Measurements from ENCODE around the gene ANKRD29.

ANKRD29 gene, protein sequence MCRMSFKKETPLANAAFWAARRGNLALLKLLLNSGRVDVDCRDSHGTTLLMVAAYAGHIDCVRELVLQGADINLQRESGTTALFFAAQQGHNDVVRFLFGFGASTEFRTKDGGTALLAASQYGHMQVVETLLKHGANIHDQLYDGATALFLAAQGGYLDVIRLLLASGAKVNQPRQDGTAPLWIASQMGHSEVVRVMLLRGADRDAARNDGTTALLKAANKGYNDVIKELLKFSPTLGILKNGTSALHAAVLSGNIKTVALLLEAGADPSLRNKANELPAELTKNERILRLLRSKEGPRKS

DNA sequence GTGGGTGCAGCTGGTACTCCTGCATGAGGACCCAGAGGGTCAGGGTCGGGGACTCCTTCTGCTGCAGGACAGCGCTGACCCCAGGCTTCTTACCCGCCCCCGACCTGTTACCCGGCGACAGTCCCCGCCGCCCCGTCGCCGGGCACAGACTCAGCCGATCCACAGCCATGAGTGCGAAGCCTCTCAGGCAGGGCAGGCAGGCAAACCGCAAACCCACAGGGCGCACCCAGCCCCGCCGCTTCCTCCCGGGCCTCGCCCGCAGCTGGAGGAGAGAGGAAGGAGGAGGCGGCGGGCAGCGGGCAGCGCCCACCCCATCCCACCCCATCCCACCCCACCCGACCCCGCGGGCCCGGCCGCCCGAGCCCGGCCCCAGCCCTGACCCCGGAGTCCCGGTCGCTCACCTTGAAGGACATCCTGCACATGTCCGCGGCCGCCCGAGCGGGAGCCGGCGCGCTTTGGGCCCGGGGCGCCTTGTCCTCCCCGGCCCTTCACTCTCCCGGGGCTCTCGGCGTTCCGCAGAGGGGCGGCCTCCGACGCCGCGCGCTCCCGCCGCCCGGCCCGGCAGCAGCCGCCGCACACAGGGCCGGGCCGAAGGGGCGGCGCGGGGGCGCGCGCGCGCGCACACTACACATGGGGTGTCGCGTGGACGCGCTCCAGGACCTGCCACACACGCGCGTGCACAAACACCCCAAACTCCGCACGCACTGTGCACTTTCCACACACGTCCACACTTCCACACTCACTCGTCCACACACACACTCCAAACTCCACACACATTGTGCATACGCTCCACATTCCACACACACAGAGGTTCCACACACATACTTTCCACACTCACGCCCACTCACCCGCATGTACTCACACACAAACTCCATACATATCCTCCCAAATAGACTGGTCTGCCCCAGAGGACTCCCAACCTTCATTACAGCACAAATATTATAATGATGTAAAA lies at the start of gene ANKRD29:
TSS of gene ANKRD29 (minus strand) at position 603 of the 955 bp plus-strand sequence. CDS start at position 422, 181 bp downstream.
- peak; percentile 52 for DNase-seq
- ATAC-seq = peak; percentile 77

DNA sequence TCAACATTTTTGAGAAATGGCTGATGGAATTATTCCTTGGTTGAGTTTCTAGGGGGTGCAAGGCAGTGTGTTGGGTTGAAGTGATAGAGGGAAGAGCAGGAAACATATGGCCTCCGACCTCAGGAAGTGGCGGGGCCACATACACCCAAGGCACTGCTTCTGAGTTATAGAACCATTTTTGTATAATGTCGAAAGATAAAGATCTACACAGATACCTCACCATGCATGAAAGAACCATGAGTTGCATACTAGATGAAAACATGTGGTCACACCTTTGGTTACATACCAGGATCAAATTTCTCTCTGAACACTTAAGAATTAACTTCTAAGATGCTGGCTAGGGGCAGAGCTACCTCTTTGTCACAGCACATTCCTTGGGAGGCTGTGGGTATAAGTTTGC lies 49.7 kb upstream of the ANKRD29 start:
- DNase-seq (no peak), ATAC-seq (peak; percentile 43)

DNA sequence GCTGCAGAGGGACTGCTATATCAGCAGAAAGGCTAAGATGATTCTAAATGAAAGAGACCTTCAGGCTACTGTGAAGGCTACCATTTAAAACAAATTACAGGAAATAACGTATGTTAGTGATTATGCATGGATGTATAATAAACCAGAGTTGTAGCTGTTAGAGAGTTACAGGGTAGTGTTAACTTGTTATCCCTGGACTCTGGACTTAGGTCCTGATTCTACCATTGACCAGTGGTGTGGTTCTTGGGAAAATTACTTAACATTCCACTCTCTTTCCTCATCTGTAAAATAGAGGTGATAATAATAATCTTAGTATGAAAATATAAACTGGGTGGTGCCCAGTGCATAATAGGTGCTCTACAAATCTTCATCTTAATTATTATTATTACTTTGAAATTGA lies 48.7 kb upstream of the ANKRD29 start:
- DNase-seq = no peak

DNA sequence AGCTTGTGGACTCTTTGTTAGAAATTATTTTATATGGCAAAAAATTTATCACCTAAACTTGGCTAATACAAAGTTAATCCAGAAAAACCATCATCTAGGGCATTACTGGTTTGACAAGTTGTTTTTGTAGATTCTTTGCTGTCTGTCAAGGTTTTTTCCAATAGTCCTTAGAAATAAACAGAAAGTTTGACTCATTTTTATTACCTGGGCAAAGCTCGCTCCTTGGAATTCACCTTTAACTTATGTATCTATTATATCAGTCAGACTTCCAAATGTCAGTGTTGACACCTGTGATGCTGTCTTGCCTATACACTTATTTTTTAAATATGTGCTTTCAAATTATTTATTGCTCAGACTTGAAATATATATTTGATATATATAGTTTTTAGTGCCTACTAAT lies 48.2 kb upstream of the ANKRD29 start:
- DNase-seq = no peak
- ATAC-seq = no peak

More for the DNA sequence above, 48.7 kb upstream of the ANKRD29 start:
- ATAC-seq = no peak

DNA sequence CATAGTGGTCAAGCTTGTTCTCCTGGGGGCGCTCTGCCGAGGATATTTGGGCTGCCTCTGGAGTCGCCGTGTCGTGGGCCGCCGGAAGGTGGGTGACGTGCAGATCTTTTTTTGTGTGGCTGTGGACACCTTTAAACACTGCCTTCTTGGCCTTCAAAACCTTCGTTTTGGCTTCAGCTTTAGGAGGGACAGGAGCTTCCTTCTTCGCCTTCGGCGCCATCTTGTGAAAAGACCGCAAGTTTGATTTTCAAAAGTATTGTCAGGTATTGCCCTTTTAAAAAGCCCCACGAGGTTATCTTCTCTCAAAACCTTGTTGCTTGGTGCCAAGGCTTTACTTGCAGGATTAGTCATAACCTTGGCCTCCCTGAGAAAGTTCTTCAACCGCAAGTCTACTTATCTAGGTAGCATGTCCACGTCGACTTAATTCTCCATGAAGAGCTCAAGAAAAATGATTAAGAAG lies 47.4 kb upstream of the ANKRD29 start:
- ATAC-seq (no peak), DNase-seq (no peak)

DNA sequence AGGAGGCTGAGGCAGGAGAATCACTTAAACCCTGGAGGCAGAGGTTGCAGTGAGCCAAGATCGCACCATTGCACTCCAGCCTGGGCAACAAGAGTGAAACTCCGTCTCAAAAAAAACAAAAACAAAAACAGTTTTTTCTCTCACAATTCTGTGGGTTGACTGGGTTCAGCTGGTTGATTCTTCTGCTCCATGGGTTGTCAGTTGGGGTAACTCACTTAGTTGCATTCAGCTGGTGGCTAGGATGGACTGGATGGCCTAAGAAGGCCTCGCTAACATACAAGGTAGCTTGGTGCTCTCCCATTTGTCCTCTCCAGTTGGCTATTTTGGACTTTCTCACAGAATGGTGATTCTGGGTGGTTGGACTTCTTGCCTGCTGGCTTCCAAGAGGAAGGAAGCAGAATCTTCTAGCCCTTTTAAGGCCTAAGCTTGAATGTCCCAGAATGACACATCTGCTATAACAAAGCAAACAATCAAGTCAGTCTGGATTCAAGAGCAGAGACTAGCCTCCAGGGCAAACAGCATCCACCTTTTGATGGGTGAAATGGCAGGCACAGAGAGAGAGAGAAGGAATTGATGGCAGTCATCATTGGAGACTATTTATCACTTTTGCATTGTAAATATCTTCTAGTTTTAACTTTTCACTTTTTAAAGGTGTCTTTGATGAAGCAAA lies 44.4 kb upstream of the ANKRD29 start:
- ATAC-seq (no peak), DNase-seq (no peak)

DNA sequence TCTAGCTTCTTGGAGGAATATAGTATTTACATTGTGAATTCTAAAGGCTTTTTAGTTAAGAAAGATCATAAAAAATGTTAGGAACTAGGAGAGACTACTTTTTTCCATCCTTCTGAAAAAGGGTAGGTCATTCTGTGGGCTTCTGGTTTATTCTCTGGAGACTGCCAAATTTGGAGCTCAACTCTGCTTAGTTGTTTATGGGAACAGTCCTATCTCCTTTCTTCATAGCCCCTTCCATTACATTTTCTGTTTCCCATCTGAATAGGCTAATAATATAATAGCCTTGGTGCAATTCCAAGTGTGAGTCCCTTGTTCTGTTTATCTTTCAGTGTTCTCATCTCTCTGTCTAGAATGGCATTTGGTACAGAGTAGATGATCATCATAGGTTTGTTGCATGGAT lies 42.1 kb upstream of the ANKRD29 start:
- ATAC-seq = no peak

DNA sequence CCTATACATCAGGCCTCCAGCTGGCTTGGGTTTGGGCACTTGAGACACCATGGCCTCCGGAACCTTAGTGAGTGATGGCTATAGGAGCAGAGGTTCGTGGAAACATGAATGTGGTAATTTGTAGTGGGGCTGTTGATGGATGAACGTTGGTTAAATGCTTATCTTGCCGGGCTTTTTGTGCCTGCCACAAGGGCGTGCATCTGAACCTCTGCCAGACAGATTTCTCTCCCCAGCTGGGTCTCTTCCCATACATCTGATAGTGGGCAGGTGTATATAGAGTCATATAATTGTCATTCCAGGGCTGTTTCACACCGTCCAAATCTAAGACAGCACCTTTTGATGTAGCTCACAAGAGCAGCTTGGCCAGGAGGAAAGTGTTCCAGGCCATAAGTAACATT lies 41.3 kb upstream of the ANKRD29 start:
- DNase-seq = no peak
- ATAC-seq = no peak

More for the DNA sequence above, 42.1 kb upstream of the ANKRD29 start:
- no peak for DNase-seq

DNA sequence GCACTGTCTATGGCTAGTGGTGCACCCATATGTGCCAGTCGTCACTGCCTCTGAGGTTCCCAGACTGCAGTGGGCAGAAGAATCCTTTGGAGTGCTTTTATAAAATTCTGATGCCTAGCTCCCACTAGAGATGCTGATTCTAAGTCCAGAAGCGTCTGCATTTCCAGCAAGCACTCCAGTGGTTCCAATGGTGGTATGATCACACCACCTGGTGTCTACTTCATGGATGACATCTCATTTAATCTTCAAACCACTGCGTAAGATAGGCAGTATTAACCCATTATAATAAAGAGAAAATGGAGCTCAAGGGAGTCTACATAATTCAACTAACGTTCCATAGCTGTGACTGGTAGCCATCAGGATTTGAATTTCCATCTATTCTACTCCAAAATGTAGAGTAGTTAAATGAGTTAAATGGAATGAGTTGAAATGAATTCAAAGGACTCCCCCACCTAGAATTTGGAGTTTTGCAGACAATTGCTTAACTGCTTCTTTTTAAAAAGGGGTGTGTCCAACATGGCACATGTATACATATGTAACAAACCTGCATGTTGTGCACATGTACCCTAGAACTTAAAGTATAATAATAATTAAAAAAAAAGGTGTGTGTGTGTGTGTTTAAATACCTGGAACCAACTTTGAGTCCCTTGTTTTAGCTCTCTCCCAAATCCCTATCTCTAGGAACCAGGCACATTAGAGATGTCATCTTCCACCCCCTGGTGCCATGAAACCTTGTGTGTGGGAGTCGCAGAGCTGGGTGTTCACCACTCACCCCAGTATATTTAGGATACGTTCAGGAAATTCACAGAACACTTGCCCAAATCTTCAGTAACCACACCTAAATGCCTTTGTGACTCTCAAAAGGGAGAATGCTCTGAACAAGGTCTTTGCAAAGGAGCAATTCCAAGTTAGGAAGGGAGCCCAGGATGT lies 40.6 kb upstream of the ANKRD29 start:
- no peak for DNase-seq
- peak; percentile 36 for ATAC-seq

DNA sequence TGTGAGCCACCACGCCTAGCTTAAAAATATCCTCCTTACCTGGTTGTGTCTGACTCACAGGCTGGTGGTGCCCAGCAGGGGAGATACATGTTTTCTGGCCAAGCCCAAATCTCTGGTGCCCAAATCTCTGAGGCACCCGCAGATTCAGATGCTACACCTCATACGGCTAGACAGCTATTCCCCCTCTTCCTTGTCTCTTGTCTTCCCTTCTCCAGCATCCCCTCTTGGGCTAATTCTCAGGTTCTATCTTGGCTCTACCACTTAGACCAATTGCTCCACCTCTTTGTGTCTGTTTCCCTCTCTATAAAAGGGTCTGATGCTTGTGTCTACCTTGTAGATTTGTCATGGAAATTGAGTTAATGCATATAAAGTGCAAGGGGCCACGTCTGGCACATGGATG lies 39.9 kb upstream of the ANKRD29 start:
- DNase-seq (no peak), ATAC-seq (no peak)

DNA sequence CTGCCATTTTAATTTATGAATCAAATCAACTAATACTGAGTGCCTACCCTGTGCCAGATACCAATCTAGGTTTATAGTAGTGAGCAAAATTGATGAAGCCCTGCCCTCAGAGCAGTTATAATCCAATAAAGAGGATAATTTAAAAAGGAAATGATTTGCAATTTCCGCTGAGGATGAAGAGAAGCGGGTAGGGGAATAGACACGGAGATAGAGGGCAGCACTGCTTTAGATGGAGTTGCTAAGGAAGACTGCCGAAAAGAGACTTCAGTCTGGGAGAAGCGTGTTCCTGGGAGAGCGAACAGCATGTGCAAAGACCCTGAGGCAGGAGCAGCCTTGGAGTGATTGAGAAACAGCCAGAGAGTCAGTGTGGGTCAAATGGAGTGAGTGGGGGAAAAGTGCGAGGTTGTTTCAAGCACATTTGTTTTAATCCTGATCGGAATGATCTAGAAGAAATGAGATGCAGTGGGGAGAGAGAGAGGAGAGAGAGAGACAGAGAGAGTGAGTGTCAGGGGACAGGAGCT lies 38.9 kb upstream of the ANKRD29 start:
- ATAC-seq = no peak
- DNase-seq = no peak

DNA sequence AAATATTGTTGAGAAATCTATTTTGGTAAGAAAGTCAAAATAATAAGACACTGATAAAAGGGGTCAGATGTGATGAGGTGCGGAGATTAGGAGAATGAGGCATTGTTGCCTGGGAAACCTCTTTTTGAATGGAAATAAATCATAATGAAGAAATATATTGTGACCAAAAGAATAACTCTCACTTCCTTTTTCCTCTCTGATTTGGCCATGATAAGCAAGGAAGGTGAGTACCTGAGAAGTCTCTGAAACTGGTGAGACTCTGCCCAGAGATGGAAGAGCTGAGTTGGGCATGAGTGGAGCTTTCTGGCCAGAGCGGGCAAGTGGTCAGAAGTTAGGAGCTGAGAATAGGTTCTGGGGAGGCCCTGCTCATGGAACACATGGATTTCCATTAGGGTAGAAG lies 38.3 kb upstream of the ANKRD29 start:
- no peak for DNase-seq
- no peak for ATAC-seq

DNA sequence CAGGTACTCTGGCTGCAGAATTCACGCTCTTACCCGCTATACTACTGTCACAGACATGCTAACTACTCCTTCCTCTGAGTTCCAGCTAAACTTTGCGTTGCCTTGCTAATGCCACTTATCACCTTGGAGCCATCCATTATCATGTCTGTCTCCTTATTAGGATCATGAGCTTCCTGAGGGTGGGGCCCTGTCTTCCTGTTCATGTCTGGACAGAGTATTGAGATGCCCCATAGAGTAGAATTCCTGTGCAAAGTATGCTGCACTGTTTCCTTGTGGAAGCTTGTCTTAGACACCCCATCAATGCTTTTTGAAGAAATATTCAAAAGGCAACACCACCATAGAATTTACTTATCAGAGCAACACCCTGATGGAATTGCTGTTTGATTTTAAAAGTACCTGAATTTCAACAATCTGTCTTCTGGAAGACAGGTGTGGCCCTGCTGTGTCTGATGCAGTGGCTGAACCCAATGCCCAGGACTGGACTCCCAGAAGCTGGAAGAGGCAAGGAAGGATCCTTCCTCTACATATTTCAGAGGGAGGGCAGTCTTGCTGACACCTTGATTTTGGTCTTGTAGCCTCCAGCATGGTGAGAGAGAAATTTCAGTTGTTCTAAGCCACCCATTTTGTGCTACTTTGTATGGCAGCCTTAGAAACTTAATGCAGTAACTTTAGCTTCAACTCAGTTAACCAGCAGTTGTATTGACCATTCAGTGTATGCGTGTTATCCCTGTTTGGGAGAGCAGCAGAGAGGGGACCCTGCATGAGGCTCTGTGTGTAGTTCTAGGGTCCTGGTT lies 32.1 kb upstream of the ANKRD29 start:
- DNase-seq = no peak
- ATAC-seq = no peak

DNA sequence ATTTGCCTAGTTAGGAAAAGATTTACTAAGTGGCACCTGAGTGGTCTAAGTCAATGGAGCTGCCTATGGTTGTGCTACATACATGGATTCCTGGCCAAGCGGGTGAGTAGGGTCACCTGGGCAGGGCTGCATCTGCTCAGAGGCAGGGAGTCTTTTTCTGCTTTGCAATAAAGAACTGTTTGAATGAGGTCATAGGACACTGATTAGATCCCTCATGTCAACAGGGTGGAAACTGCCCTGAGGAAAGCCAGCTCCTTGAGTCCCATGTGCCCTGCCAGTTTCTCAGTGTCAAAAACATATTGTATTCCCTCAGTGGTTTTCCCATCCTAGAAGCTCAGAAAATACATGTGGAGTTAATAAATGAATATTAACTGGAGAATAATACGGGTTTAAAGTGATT lies 31.1 kb upstream of the ANKRD29 start:
- DNase-seq (no peak), ATAC-seq (no peak)

DNA sequence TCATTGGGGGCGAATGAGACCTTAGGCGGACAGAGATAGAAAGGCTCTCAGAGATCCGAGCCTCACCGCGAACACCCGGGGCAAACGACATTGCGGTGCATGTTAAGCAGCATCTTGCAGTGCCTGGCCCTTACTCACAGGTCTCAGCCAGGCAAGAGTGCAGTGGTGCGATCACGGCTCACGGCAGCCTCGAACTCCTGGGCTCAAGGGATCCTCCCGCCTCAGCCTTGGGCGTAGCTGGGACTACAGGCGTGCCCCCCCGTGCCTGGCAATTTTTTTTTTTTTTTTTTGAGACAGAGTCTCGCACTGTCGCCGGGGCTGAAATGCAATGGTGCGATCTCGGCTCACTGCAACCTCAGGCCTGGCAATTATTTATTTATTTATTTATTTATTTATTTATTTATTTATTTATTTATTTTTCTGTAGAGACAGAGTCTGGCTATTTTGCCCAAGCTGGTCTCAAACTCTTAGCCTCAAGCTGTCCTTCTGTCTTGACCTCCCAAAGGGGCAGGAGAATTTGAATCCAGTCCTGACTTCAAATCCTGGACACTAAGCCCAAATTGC lies 27.9 kb upstream of the ANKRD29 start:
- ATAC-seq (no peak), DNase-seq (no peak)

DNA sequence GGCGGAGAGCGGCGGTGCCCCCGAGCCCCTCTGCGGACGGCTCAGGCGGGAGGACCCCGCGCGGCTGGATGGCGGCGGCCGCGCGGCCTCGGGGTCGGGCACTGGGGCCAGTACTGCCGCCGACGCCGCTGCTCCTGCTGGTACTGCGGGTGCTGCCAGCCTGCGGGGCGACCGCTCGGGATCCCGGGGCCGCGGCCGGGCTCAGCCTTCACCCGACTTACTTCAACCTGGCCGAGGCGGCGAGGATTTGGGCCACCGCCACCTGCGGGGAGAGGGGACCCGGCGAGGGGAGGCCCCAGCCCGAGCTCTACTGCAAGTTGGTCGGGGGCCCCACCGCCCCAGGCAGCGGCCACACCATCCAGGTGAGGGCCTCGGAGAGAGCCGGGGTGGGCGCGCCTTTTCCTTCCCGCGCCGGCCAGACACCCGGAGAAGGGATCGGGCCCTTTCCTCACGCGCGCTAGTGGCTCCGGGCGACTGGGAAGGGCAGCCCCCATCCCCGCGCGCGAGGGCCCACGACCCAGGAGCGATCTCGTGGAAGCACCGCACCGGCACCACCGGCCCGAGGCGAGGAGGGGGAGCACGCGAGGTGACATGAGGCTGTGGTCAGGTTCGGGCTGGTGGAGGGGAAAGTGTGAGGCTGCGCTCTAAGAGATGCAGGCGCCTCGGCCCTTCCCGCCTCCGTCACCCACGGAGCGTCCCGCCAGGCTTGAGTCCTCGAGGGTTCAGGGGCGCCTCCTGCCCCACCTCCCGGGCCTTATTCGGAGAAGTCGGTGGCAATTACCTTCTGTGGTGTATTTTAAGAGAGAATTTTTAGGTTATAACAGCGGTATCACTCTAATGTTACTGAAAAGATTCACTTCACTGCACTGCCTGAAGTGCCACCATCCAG lies 27.1 kb upstream of the ANKRD29 start:
- peak; percentile 49 for ATAC-seq

DNA sequence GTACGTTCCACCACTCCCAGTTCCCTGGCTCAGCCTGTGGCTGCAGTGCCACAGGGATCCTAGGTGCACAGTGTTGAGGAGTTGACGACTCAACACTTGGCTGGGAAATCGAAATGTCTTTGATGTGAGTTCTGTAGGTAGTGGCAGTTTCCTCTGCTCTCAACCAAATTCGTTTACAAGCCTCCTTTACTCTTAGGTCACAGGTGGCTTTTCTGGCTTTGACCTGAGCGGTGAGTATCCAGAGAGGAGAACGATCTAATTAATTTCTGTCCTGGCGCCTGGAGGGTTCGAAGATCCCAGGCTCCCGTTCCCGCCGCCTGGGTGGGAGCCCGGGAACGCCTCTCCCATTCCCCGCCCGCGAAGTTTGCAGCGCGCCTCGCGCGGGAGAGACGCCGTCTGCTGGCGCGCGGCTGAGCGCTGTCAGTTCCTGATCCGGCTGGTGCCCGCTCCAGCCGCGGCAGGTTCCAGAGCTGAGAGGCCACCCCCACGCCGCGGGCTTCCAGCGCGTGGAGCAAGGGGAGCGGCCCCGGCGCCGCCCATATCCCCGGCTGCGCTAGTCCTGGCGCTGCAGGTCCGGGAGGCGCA lies 26.4 kb upstream of the ANKRD29 start, which contains the start of gene LAMA3:
TSS of gene LAMA3 (plus strand) at position 423 of the 585 bp plus-strand sequence. CDS start 231 bp downstream, outside the sequence.
- ATAC-seq (peak; percentile 68), DNase-seq (peak; percentile 29)

More for the DNA sequence above, 27.1 kb upstream of the ANKRD29 start:
- DNase-seq = peak; percentile 19

DNA sequence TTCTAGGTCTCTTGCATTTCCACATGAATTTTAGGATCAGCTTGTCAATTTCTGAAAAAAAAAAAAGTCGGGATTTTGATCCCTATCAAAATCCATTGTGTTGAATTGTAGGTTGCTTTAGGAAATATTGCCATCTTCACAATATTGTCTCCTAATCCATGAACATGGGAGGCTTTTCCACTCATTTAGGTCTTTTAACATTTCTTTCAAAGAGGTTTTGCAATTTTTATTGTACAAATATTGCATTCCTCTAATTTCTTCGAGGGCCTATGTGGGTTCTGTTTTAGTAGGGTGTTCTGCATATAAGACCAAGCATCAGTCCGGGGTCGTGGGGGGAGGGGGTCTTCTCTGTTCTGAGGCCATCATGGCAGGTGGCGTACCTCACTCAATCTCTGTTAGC lies 25.8 kb upstream of the ANKRD29 start:
- ATAC-seq = no peak
- no peak for DNase-seq

Data from stimulated activated naive CD8-positive, alpha-beta T cell treated with anti-CD3 and anti-CD28 coated beads, Interleukin-15, Interleukin-2, amounts not matched to agents 100 U/mL and 50 U/mL, for 24 hours (primary cell).